ENCODE data around the gene TAF1L.
"Not testable (repeated sequence)": the region's sequence is repeated elsewhere in the genome, so short reads cannot be mapped to it uniquely, and the experiment has no call there.

TAF1L gene

GRCh38 chr9:32635362-32635761 lies at the start of gene TAF1L:
Gene TAF1L (minus strand): TSS chr9:32635669. CDS start chr9:32635579, 90 bp downstream.
- no peak for DNase-seq (ENCODE audit: low spot score)

GRCh38 chr9:32681751-32682150 lies 46.3 kb upstream of the TAF1L start:
- no peak for DNase-seq (ENCODE audit: low spot score)

DNA sequence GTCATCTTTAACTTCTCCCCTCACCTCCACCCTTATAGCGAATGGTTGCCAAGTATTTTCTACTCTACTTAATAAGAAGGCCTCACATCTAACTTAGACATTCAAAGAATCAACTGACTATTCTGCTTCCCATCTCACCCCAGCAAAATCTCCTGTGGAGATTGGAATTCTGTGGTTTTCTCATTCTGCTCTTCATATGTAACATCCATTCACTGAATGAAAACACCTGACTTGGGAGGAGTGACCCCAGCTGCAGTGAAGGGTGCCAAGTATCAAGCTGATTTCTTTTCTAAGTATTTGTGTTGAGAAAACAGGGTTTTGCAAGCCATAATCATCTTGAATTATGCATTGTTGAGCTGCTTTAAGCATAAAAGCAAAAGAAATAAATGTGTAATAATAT lies 42.5 kb upstream of the TAF1L start:
- no peak for DNase-seq (ENCODE audit: low spot score)

DNA sequence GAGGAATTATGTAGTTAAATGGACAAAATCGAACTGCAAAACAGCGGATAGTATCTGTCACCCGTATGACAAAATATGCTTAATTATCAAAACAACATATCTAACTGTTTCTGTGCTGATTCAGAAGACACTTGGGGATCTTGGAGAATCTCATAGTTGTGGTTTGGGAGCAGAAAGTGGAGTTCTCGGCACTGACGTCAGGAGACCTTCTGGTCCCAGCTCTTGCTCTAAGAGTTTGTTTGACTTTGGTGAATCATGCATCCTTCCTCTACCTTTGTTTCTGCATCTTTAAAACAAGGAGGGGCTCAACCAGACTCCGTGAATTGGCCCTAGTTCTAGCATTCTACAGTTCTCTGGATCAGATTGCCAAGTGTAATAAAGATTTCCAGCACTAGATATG lies 37.0 kb upstream of the TAF1L start:
- DNase-seq (ENCODE audit: low spot score), result no peak

DNA sequence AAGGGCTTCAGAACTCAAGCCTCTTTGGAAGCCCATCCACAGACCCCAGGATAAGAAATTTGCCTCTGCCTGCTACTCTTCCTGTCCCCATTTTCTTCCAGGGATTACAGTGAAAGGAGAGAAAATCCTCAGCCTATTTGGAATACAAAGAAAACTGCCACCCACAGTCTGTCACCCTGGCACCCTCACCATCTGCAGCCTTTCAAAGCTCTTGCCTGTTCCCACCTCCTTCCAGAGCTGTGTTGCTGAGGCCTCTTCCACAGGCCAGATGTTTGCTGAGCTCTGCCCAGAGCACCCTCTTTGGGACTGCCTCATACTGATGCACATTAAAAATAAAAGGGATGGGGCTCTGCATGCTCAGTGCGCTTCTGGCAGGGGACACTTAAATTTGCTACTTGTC lies 35.9 kb upstream of the TAF1L start:
- no peak for DNase-seq (ENCODE audit: low spot score)

DNA sequence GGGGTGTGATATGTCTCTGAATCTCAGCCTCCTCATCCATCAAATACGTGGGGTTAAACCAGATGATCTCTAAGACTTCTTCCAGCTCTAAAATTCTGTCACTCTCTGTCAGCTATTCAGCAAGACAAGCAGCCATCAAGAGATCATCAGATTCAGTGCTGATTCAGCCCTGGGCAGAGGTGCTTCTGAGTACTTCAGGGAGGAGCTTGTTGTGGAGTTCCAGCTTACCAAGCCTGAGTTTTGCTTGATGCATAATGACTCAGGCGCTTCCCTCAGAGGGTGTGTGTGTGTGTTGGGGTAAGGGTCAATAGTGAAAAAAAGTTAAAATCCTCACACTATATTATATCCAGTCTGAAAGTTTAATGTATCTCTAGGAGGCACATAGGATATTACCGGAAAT lies 29.6 kb upstream of the TAF1L start:
- DNase-seq (ENCODE audit: low spot score), result no peak

DNA sequence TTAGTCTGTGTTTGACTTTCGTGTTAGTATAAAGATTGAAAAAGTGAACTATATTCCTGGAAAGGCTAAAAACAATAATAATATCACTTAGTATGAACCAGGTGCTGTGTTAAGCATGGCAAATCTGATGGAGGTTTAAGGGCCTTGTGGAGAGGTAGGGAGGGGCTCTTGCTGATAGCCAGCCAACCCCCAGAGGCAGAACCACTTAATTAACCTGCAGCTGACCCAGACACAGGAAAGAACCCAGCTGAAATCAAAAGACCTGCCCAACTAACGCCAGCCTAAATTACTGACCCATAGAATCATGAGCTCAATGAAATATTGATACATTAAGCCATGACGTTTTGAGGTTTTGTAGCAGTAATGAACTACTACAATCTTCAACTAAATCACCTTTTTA lies 28.3 kb upstream of the TAF1L start:
- no peak for DNase-seq (ENCODE audit: low spot score)

DNA sequence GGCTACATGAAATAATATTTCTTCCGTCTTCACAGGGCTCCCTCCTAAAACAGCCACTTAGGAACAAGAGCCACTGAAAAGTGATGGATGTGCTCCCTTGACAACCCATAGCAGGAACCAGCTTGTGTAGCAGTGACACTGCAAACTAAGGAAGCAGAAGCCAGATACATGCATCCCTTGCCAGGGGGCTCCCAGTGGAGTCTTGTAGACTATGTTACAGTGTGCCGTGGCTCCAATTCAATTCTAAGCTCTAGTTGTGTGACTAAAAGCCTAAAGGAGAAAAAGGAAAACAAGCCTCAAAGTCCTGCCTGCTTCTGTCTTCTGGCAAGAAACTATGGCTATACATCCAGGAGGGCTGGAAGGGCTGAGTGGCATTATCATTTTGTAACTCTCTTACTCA lies 12.2 kb upstream of the TAF1L start:
- no peak for DNase-seq (ENCODE audit: low spot score)

DNA sequence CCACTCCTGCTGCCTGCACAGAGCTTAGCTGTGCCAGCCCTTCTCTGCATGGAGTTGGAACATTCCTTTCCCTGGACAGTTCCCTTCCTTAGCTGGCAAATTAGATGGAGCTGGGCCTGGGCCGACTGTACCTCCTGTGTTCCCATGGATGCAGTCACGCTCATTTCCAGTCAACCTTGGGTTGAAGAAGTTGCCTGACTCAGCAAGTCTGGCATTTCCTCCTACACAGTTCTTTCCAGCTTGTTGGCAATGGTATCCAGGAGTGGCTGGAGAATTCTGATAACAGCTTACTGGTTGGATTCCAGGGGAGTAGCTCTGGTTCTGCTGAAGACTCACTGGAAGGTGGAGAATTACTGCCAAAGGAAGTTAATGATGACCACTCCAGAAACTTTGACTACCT lies 9.2 kb upstream of the TAF1L start:
- DNase-seq (ENCODE audit: low spot score), result no peak

GRCh38 chr9:32633151-32633550 lies 2.3 kb downstream of the TAF1L start:
- not testable (repeated sequence) for DNase-seq (ENCODE audit: low spot score)

GRCh38 chr9:32631991-32632390 lies 3.5 kb downstream of the TAF1L start:
- no peak for DNase-seq (ENCODE audit: low spot score)

GRCh38 chr9:32627394-32627954 lies 8.0 kb downstream of the TAF1L start:
- no peak for DNase-seq (ENCODE audit: low spot score)

DNA sequence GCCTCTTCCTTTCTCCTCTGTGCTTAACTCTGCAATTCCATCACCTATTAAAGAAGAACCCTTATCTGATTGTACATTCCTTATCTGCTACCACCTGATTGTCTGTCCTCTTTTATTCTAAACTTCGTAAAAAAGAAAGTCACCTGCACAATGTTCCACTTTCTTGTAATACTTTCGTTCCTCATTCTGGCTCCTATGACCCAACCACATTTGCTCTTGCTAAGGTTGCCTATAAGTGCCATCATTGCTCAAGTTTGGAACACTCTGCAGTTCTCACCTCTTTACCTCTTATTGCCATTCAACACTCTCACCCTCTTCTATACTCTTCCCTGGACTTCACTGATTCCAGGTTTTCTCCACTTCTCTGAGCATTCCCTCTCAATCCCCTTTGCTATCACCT lies 10.1 kb downstream of the TAF1L start:
- no peak for DNase-seq (ENCODE audit: low spot score)

- no peak for DNase-seq (ENCODE audit: low spot score)
These were observed 12.5 kb downstream of the TAF1L start for GRCh38 chr9:32622948-32623347.

- no peak for DNase-seq (ENCODE audit: low spot score)
These were observed 17.2 kb downstream of the TAF1L start for GRCh38 chr9:32618261-32618660.

GRCh38 chr9:32606811-32607210 lies 28.7 kb downstream of the TAF1L start:
- DNase-seq (ENCODE audit: low spot score), result no peak

DNA sequence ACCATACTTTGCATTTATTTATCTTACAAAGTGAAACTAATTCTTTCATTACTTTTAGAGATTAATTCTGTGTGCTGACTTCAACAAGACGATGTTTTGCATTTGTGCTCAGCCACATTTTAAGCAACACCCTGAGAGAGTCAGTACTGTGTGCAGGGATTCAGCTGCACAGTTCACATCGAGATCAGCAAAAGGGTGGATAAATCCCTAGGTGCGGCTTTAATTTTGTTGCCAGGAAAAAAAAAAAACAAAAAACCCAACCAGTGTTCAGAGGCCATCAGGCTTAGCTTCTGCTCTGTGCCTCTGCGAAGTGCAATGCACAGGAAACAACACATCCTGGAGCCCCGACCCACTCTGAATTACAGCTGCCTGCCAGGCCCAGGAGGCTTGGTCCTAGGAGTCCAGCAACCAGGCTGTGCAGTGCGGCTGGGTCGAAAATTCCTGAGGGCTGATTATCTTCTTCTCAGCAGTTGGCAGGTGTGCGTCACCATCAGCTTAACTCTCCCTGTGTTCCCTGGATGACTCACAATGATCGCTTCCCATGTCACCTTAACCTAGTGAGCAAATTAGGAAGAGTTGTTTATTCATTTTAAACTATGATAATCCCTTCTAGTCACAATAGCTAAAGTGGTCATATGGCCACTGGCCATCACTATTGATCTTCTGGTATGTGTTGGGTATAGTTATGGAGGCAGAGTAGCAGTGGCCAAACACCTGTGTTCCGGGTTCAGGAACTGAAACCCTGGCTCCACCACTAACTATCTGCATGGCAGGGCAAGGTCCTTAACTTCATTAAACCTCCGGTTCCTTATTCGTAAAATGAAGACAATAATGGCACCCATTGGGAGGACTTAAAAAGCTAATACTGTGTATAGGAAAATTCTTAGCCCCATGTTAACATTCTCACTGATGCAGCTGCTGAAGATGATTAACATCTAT lies 31.3 kb downstream of the TAF1L start:
- DNase-seq (ENCODE audit: low spot score), result no peak

DNA sequence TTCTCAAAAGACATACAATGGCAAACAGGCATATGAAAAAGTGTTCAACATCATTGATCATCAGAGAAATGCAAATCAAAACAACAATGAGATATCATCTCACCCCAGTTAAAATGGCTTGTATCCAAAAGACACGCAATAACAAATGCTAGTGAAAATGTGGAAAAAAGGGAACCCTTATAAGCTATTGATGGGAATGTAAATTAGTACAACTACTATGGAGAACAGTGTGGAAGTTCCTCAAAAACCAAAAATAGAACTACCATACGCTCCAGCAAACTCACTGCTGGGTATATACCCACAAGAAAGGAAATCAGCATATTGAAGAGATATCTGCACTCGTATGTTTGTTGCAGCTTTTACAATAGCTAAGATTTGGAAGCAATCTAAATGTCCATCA lies 36.4 kb downstream of the TAF1L start:
- not testable (repeated sequence) for DNase-seq (ENCODE audit: low spot score)

- DNase-seq (ENCODE audit: low spot score), result no peak
These were observed 38.5 kb downstream of the TAF1L start for GRCh38 chr9:32596936-32597335.

GRCh38 chr9:32596096-32596865 lies 39.2 kb downstream of the TAF1L start:
- DNase-seq (ENCODE audit: low spot score), result no peak

DNA sequence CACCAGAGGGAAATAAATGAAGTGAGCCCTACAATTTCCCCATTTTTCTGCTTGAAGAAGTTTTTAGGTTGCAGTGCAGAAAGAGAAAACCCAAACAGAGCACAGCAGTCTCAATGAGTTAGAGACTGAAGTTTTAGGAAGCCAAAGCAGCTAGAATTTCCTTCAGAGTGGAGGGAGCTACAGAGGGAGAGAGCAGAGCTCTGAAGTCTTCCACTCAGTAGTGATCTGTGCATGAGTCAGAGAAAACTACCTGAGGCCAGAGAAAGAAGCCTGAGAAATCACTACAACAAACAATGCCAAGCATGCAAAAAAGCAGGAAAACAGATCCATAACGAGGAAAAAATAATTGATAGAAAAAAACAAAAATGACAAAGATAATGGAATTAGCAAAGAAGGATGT lies 44.6 kb downstream of the TAF1L start:
- no peak for DNase-seq (ENCODE audit: low spot score)

GRCh38 chr9:32590476-32590875 lies 45.0 kb downstream of the TAF1L start:
- DNase-seq (ENCODE audit: low spot score), result no peak

Measured in HuH-7.5 (cell line).